K562 (cell line): ENCODE data around the gene NCOA3. TPM values are rescaled to one million over a fixed set of nuclear protein-coding genes. Genes with fewer than 3 reads are reported as not detected.

Experiments used
- BCLAF1 ChIP-seq, 2 experiments: fragments of 450-650 bp in 1 of 2; IDR thresholded peaks; 2 replicates each; pipeline ENCODE4 v1.6.1; 2011 to 2017; ENCODE audit warnings: low read depth in 2 of 2, antibody characterized with exemption in 1 of 2, borderline replicate concordance in 1 of 2, low read length in 1 of 2, mild to moderate bottlenecking in 1 of 2, mixed read lengths in 1 of 2; ENCODE audit not compliant: control insufficient read depth in 1 of 2
- NCOA1 ChIP-seq: fragments of 450-650 bp; IDR thresholded peaks from 2 replicates; pipeline ENCODE4 v1.6.1; 2016; ENCODE audit warnings: low read depth
- NCOA4 ChIP-seq: fragments of 450-650 bp; IDR thresholded peaks from 2 replicates; pipeline ENCODE4 v1.6.1; 2018; ENCODE audit warnings: mild to moderate bottlenecking; ENCODE audit not compliant: partially characterized antibody
- ZFP91 ChIP-seq: sonication (generic); formaldehyde crosslinking; IDR thresholded peaks from 2 replicates; pipeline ENCODE4 v1.8.0; 2022; ENCODE audit warnings: mild to moderate bottlenecking, missing genetic modification reagents
- ZNF274 ChIP-seq: IDR thresholded peaks from 2 replicates; pipeline ENCODE4 v1.6.1; 2011; ENCODE audit warnings: low read depth, mild to moderate bottlenecking, low read length, moderate library complexity, borderline replicate concordance
- ZNF583 ChIP-seq: fragments of 250-450 bp; sonication (Bioruptor Pico); IDR thresholded peaks from 2 replicates; pipeline ENCODE4 v1.4.0; 2020
- polyA plus RNA-seq, 8 experiments: library from polyadenylated mRNA; depleted of rRNA in 4 of 8; stranded (reverse) in 5 of 8; unstranded in 3 of 8; fragments of >200 nt; fragmentation: Nextera tagmentation in 2 of 8; fragmentation: Illumina TruSeq in 1 of 8; extraction: Ambion mirVana in 2 of 8; extraction: Trizol in 1 of 8; gene quantifications; 2 replicates each; pipeline versions ENCODE4 v1.2.1 to v1.2.3, GENCODE V29; 2011 to 2014; ENCODE audit warnings: inconsistent platforms in 1 of 8, missing spikeins in 1 of 8
- total RNA-seq, 7 experiments: library from RNA; depleted of rRNA in 6 of 7; stranded (reverse); fragments of >200 nt in 6 of 7; fragmentation: Illumina TruSeq in 2 of 7; extraction: Trizol in 2 of 7; gene quantifications; 2 replicates each; pipeline versions ENCODE4 v1.2.1 to v1.2.3, GENCODE V29; 2011 to 2021; ENCODE audit warnings: low replicate concordance in 1 of 7
- TF ChIP-seq, protein P1 (sequence below): sonication (generic); formaldehyde crosslinking; IDR thresholded peaks from 2 replicates; pipeline ENCODE4 v1.8.0; 2023; ENCODE audit warnings: mild to moderate bottlenecking, missing genetic modification reagents

Gene NCOA3
- total and polyA plus RNA-seq, 9 of the 15 experiments (the other 6 are each of a cell fraction or from before 2014, with no cell fraction given): 3.2 to 24.3 (median 14.4) TPM

GRCh38 chr20:47551222-47551621, 49.5 kb downstream of the NCOA3 start (continued):
- TF ChIP-seq ZFP91 (CRISPR knock-in tag): no peak
- no peak for TF ChIP-seq NCOA1
- TF ChIP-seq, protein P1, sequence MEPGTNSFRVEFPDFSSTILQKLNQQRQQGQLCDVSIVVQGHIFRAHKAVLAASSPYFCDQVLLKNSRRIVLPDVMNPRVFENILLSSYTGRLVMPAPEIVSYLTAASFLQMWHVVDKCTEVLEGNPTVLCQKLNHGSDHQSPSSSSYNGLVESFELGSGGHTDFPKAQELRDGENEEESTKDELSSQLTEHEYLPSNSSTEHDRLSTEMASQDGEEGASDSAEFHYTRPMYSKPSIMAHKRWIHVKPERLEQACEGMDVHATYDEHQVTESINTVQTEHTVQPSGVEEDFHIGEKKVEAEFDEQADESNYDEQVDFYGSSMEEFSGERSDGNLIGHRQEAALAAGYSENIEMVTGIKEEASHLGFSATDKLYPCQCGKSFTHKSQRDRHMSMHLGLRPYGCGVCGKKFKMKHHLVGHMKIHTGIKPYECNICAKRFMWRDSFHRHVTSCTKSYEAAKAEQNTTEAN (CRISPR knock-in tag): no peak
- TF ChIP-seq NCOA4: no peak
- TF ChIP-seq ZNF274: no peak
- TF ChIP-seq ZNF583 (CRISPR knock-in tag): no peak
- TF ChIP-seq BCLAF1 (IDR thresholded peaks at IDR 0.05; ENCODE audit: borderline replicate concordance in 1 of 2, control insufficient read depth in 1 of 2, low read depth in 2 of 2, low read length in 1 of 2): 0 out of 4 replicates have a peak, but pooled peaks of 1 of the 2 experiments have one; percentile 25
